ENCODE measurements around the gene PLEKHG3.

- TF ChIP-seq CTCF (IDR thresholded peaks at IDR 0.05) (no peak), POLR2A (IDR thresholded peaks at IDR 0.05) (no peak)
These were observed 44.3 kb downstream of the PLEKHG3 start for GRCh38 chr14:64748521-64748920.
